Measurements from ENCODE around the gene RAP2A. TPM values are rescaled to one million over a fixed set of nuclear protein-coding genes. Genes with fewer than 3 reads are reported as not detected.

Gene RAP2A
- total RNA-seq, 1 donor from 2014 or later = 46.6 TPM

DNA sequence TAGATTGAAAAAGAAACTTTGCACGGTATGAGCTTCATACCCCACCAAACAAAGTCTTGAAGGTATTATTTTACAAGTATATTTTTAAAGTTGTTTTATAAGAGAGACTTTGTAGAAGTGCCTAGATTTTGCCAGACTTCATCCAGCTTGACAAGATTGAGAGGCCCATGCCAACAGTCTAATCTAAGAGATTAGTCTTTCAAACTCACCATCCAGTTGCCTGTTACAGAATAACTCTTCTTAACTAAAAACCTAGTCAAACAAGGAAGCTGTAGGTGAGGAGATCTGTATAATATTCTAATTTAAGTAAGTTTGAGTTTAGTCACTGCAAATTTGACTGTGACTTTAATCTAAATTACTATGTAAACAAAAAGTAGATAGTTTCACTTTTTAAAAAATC is 41.9 kb upstream of the RAP2A start:
- no peak for DNase-seq (ENCODE audit: low read depth)
- no peak overlapping the region for H3K27ac Mint-ChIP-seq (ENCODE audit: unreplicated experiment)

GRCh38 chr13:97394542-97394941 is 39.4 kb upstream of the RAP2A start:
- Histone ChIP-seq H3K4me2 (ENCODE audit: low read length) (no peak overlapping the region), H3K9me3 (ENCODE audit: insufficient read depth, low read depth, low read length) (no peaks in the 10 kb centered on the region), H3K4me1 (ENCODE audit: insufficient read depth, low read length) (no peaks in the 10 kb centered on the region), H2AFZ (ENCODE audit: low read depth, low read length) (no peak overlapping the region), H3K4me3 (ENCODE audit: insufficient read depth, low read depth, low read length) (no peak overlapping the region), H3K27me3 (ENCODE audit: insufficient read depth, low read length) (no peaks in the 10 kb centered on the region), H3K27ac (ENCODE audit: low read depth, low read length) (no peak overlapping the region), H3K36me3 (ENCODE audit: insufficient read depth, low read length) (peaks cover 7% of the 10 kb centered on the region), H4K20me1 (ENCODE audit: insufficient read depth, low read length) (no peaks in the 10 kb centered on the region), H3K9ac (ENCODE audit: low read length) (no peak overlapping the region), H3K79me2 (ENCODE audit: insufficient read depth, low read length) (no peaks in the 10 kb centered on the region)
- Mint-ChIP-seq H3K27me3 (ENCODE audit: low read depth, unreplicated experiment) (no peaks in the 10 kb centered on the region), H3K27ac (ENCODE audit: unreplicated experiment) (no peak overlapping the region), H3K9me3 (ENCODE audit: unreplicated experiment) (no peaks in the 10 kb centered on the region), H3K36me3 (ENCODE audit: low read depth, unreplicated experiment) (peaks cover 7% of the 10 kb centered on the region), H3K4me1 (ENCODE audit: low read depth, unreplicated experiment) (peaks cover 18% of the 10 kb centered on the region), H3K4me3 (ENCODE audit: unreplicated experiment) (no peak overlapping the region)
- FAIRE-seq (no peak), DNase-seq (ENCODE audit: low read depth) (no peak)
- no peak for TF ChIP-seq EZH2 (IDR thresholded peaks at IDR 0.05; ENCODE audit: insufficient read depth, low read length)
- TF ChIP-seq, protein P1, sequence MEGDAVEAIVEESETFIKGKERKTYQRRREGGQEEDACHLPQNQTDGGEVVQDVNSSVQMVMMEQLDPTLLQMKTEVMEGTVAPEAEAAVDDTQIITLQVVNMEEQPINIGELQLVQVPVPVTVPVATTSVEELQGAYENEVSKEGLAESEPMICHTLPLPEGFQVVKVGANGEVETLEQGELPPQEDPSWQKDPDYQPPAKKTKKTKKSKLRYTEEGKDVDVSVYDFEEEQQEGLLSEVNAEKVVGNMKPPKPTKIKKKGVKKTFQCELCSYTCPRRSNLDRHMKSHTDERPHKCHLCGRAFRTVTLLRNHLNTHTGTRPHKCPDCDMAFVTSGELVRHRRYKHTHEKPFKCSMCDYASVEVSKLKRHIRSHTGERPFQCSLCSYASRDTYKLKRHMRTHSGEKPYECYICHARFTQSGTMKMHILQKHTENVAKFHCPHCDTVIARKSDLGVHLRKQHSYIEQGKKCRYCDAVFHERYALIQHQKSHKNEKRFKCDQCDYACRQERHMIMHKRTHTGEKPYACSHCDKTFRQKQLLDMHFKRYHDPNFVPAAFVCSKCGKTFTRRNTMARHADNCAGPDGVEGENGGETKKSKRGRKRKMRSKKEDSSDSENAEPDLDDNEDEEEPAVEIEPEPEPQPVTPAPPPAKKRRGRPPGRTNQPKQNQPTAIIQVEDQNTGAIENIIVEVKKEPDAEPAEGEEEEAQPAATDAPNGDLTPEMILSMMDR (IDR thresholded peaks at IDR 0.05; ENCODE audit: insufficient read depth, low read depth, low read length) = no peak

More for the DNA sequence above, 41.9 kb upstream of the RAP2A start:
- peaks cover 10% of the 10 kb centered on the region for H3K36me3 ChIP-seq (ENCODE audit: insufficient read depth, low read length)
- no peak overlapping the region for H2AFZ ChIP-seq (ENCODE audit: low read depth, low read length)
- H3K9ac ChIP-seq (ENCODE audit: low read length) = no peak overlapping the region
- H3K4me2 ChIP-seq (ENCODE audit: low read length) = no peak overlapping the region
- TF ChIP-seq EZH2 (IDR thresholded peaks at IDR 0.05; ENCODE audit: insufficient read depth, low read length) = no peak
- TF ChIP-seq, protein P1 (IDR thresholded peaks at IDR 0.05; ENCODE audit: insufficient read depth, low read depth, low read length) = no peak
- no peaks in the 10 kb centered on the region for H3K9me3 ChIP-seq (ENCODE audit: insufficient read depth, low read depth, low read length)
- no peaks in the 10 kb centered on the region for H3K27me3 ChIP-seq (ENCODE audit: insufficient read depth, low read length)
- Mint-ChIP-seq H3K4me3 (ENCODE audit: unreplicated experiment) (no peak overlapping the region), H3K9me3 (ENCODE audit: unreplicated experiment) (no peaks in the 10 kb centered on the region), H3K36me3 (ENCODE audit: low read depth, unreplicated experiment) (peaks cover 22% of the 10 kb centered on the region), H3K27me3 (ENCODE audit: low read depth, unreplicated experiment) (no peaks in the 10 kb centered on the region), H3K4me1 (ENCODE audit: low read depth, unreplicated experiment) (peaks cover 18% of the 10 kb centered on the region)
- H3K4me1 ChIP-seq (ENCODE audit: insufficient read depth, low read length) = no peaks in the 10 kb centered on the region
- H3K79me2 ChIP-seq (ENCODE audit: insufficient read depth, low read length) = no peaks in the 10 kb centered on the region
- H4K20me1 ChIP-seq (ENCODE audit: insufficient read depth, low read length) = peaks cover 4% of the 10 kb centered on the region
- H3K4me3 ChIP-seq (ENCODE audit: insufficient read depth, low read depth, low read length) = no peak overlapping the region
- no peak overlapping the region for H3K27ac ChIP-seq (ENCODE audit: low read depth, low read length)
- FAIRE-seq = no peak

DNA sequence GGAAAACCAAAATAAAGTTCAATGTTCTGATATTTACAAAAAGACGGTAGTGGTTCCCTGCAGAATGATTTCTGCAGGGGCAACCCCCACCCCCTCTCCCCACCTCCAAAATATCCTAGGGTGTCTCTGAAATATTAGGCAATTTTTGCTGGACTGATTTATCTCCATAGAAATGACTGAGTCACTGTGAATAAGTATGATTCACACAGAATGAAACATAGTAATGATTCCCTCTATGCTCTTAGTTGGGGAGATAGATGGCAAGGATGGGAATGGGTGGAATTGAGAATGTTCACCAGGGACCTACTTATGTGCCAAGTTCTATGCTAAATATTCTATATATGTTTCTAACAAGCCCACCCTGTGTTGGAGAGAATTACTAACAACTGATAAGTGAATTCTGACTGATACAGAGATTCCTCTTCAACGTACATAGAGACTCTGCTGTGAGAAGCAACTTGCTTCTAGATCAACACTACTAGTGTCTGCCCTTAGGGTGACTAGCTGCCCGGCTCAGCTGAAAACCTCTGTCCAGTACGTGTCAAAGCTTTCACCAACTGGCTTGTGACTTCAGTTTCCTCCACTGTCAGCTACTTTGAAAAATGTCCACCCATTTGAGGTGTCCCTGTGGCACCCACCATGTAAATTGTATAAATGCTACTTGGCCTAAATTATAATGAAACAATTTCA is 38.4 kb upstream of the RAP2A start:
- Mint-ChIP-seq H3K27ac (ENCODE audit: unreplicated experiment) (no peak overlapping the region), H3K4me1 (ENCODE audit: low read depth, unreplicated experiment) (peaks cover 16% of the 10 kb centered on the region), H3K4me3 (ENCODE audit: unreplicated experiment) (no peak overlapping the region), H3K36me3 (ENCODE audit: low read depth, unreplicated experiment) (peaks cover 7% of the 10 kb centered on the region), H3K27me3 (ENCODE audit: low read depth, unreplicated experiment) (no peaks in the 10 kb centered on the region), H3K9me3 (ENCODE audit: unreplicated experiment) (no peaks in the 10 kb centered on the region)
- H3K4me2 ChIP-seq (ENCODE audit: low read length) = no peak overlapping the region
- no peaks in the 10 kb centered on the region for H4K20me1 ChIP-seq (ENCODE audit: insufficient read depth, low read length)
- H3K27me3 ChIP-seq (ENCODE audit: insufficient read depth, low read length) = no peaks in the 10 kb centered on the region
- H3K27ac ChIP-seq (ENCODE audit: low read depth, low read length) = no peak overlapping the region
- TF ChIP-seq EZH2 (IDR thresholded peaks at IDR 0.05; ENCODE audit: insufficient read depth, low read length) = no peak
- TF ChIP-seq, protein P1 (IDR thresholded peaks at IDR 0.05; ENCODE audit: insufficient read depth, low read depth, low read length) = no peak
- no peak overlapping the region for H2AFZ ChIP-seq (ENCODE audit: low read depth, low read length)
- no peaks in the 10 kb centered on the region for H3K79me2 ChIP-seq (ENCODE audit: insufficient read depth, low read length)
- H3K9me3 ChIP-seq (ENCODE audit: insufficient read depth, low read depth, low read length) = no peaks in the 10 kb centered on the region
- no peak overlapping the region for H3K4me3 ChIP-seq (ENCODE audit: insufficient read depth, low read depth, low read length)
- peaks cover 7% of the 10 kb centered on the region for H3K36me3 ChIP-seq (ENCODE audit: insufficient read depth, low read length)
- DNase-seq (ENCODE audit: low read depth) (peak; percentile 37), FAIRE-seq (peak; percentile 58)
- no peak overlapping the region for H3K9ac ChIP-seq (ENCODE audit: low read length)
- H3K4me1 ChIP-seq (ENCODE audit: insufficient read depth, low read length) = no peaks in the 10 kb centered on the region
